Astrocyte (in vitro differentiated cells and primary cell): ENCODE measurements around the gene SAAL1. TPM values are rescaled to one million over a fixed set of nuclear protein-coding genes. Genes with fewer than 3 reads are reported as not detected.
A peak's percentile ranks its signal among the peaks of the same experiment; 100 is the strongest.

Experiments used
- DNase-seq: peaks from one replicate; pipeline ENCODE4 v3.0.0-alpha.2; 2010; ENCODE audit warnings: low read depth
- FAIRE-seq: peaks from 2 replicates; lab custom pipeline; 2011; peaks lifted over from hg19 to GRCh38; lab: Jason Lieb, UNC
- H2AFZ ChIP-seq: 2 replicates; pipeline ENCODE4 v1.6.0; 2012; ENCODE audit warnings: low read depth, low read length, inconsistent platforms
- H3K27ac ChIP-seq: 2 replicates; pipeline ENCODE4 v1.5.1; 2011; ENCODE audit warnings: low read depth, low read length, inconsistent platforms
- H3K27me3 ChIP-seq: 2 replicates; pipeline ENCODE4 v1.6.0; 2011; ENCODE audit warnings: low read length, inconsistent platforms; ENCODE audit not compliant: insufficient read depth
- H3K36me3 ChIP-seq: 2 replicates; pipeline ENCODE4 v1.5.1; 2011; ENCODE audit warnings: low read length, inconsistent platforms; ENCODE audit not compliant: insufficient read depth
- H3K4me1 ChIP-seq: 2 replicates; pipeline ENCODE4 v1.5.1; 2011; ENCODE audit warnings: low read length, inconsistent platforms; ENCODE audit not compliant: insufficient read depth
- H3K4me2 ChIP-seq: 2 replicates; pipeline ENCODE4 v1.6.0; 2012; ENCODE audit warnings: low read length, inconsistent platforms
- H3K4me3 ChIP-seq: 2 replicates; pipeline ENCODE4 v1.5.1; 2011; ENCODE audit warnings: low read depth, mild to moderate bottlenecking, low read length, inconsistent platforms; ENCODE audit not compliant: insufficient read depth
- H3K79me2 ChIP-seq: 2 replicates; pipeline ENCODE4 v1.6.0; 2012; ENCODE audit warnings: mild to moderate bottlenecking, low read length, inconsistent platforms; ENCODE audit not compliant: insufficient read depth
- H3K9ac ChIP-seq: 2 replicates; pipeline ENCODE4 v1.6.0; 2012; ENCODE audit warnings: mild to moderate bottlenecking, low read length, inconsistent platforms
- H3K9me3 ChIP-seq: 2 replicates; pipeline ENCODE4 v1.5.1; 2012; ENCODE audit warnings: low read depth, mild to moderate bottlenecking, low read length, inconsistent platforms; ENCODE audit not compliant: insufficient read depth
- H4K20me1 ChIP-seq: 2 replicates; pipeline ENCODE4 v1.6.0; 2012; ENCODE audit warnings: low read length, inconsistent platforms; ENCODE audit not compliant: insufficient read depth
- H3K27ac Mint-ChIP-seq: one replicate; pipeline ENCODE4 v1.8.0; 2021; ENCODE audit warnings: mild to moderate bottlenecking, mixed read lengths; ENCODE audit not compliant: unreplicated experiment
- H3K27me3 Mint-ChIP-seq: one replicate; pipeline ENCODE4 v1.8.0; 2021; ENCODE audit warnings: low read depth, mixed read lengths; ENCODE audit not compliant: unreplicated experiment
- H3K36me3 Mint-ChIP-seq: one replicate; pipeline ENCODE4 v1.8.0; 2021; ENCODE audit warnings: low read depth, mixed read lengths; ENCODE audit not compliant: unreplicated experiment
- H3K4me1 Mint-ChIP-seq: one replicate; pipeline ENCODE4 v1.8.0; 2021; ENCODE audit warnings: low read depth, mixed read lengths; ENCODE audit not compliant: unreplicated experiment
- H3K4me3 Mint-ChIP-seq: one replicate; pipeline ENCODE4 v1.8.0; 2021; ENCODE audit warnings: mild to moderate bottlenecking, moderate library complexity, mixed read lengths; ENCODE audit not compliant: unreplicated experiment
- H3K9me3 Mint-ChIP-seq: one replicate; pipeline ENCODE4 v1.8.0; 2021; ENCODE audit warnings: mild to moderate bottlenecking, mixed read lengths; ENCODE audit not compliant: unreplicated experiment
- CTCF ChIP-seq: IDR thresholded peaks from 2 replicates; pipeline ENCODE4 v1.5.1; 2011; ENCODE audit warnings: low read depth, mild to moderate bottlenecking, inconsistent platforms, low read length, moderate library complexity; ENCODE audit not compliant: insufficient read depth
- EZH2 ChIP-seq: IDR thresholded peaks from 2 replicates; pipeline ENCODE4 v1.6.1; 2012; ENCODE audit warnings: mild to moderate bottlenecking, low read length, inconsistent platforms; ENCODE audit not compliant: insufficient read depth
- total RNA-seq: library from RNA; stranded (reverse); gene quantifications from 2 replicates; pipeline ENCODE4 v1.2.1, GENCODE V29; 2021

SAAL1 gene
- total RNA-seq, 1 donor from 2014 or later, result 13.1 TPM

GRCh38 chr11:18108254-18108653, 2.4 kb upstream of the SAAL1 start:
- FAIRE-seq, result no peak

GRCh38 chr11:18106688-18107087, 806 bp upstream of the SAAL1 start:
- peak overlapping the region; percentile 87 for H3K4me2 ChIP-seq
- TF ChIP-seq EZH2, result no peak
- TF ChIP-seq CTCF, result no peak

More at GRCh38 chr11:18108254-18108653, 2.4 kb upstream of the SAAL1 start:
- Mint-ChIP-seq H3K4me3 (no peak overlapping the region), H3K4me1 (peaks cover 2% of the 10 kb centered on the region), H3K9me3 (no peaks in the 10 kb centered on the region), H3K36me3 (no peaks in the 10 kb centered on the region), H3K27ac (no peak overlapping the region), H3K27me3 (peaks cover 18% of the 10 kb centered on the region)
- Histone ChIP-seq H2AFZ (no peak overlapping the region), H3K4me2 (no peak overlapping the region), H4K20me1 (no peaks in the 10 kb centered on the region), H3K9me3 (no peaks in the 10 kb centered on the region), H3K4me3 (no peak overlapping the region), H3K4me1 (peaks cover 4% of the 10 kb centered on the region), H3K36me3 (peaks cover 1% of the 10 kb centered on the region), H3K9ac (no peak overlapping the region), H3K27ac (no peak overlapping the region), H3K27me3 (peaks cover 3% of the 10 kb centered on the region), H3K79me2 (peaks cover 26% of the 10 kb centered on the region)
- TF ChIP-seq EZH2 (no peak), CTCF (no peak)
- no peak for DNase-seq

GRCh38 chr11:18105086-18105801, 638 bp downstream of the SAAL1 start:
- Mint-ChIP-seq H3K27me3 (peaks cover 2% of the 10 kb centered on the region), H3K36me3 (peaks cover 2% of the 10 kb centered on the region), H3K27ac (peak overlapping the region; percentile 48), H3K9me3 (no peaks in the 10 kb centered on the region), H3K4me3 (peak overlapping the region; percentile 94), H3K4me1 (peaks cover 2% of the 10 kb centered on the region)
- Histone ChIP-seq H3K27me3 (no peaks in the 10 kb centered on the region), H3K4me1 (peaks cover 4% of the 10 kb centered on the region), H3K9ac (peak overlapping the region; percentile 90), H3K4me2 (peak overlapping the region; percentile 87), H3K79me2 (peaks cover 38% of the 10 kb centered on the region), H3K9me3 (no peaks in the 10 kb centered on the region), H3K27ac (peak overlapping the region; percentile 51), H3K4me3 (peak overlapping the region; percentile 96), H2AFZ (peak overlapping the region; percentile 98), H4K20me1 (no peaks in the 10 kb centered on the region), H3K36me3 (peaks cover 10% of the 10 kb centered on the region)
- TF ChIP-seq CTCF, result no peak
- no peak for TF ChIP-seq EZH2
- FAIRE-seq (no peak), DNase-seq (no peak)

More at GRCh38 chr11:18106688-18107087, 806 bp upstream of the SAAL1 start:
- H3K27ac ChIP-seq, result no peak overlapping the region
- peaks cover 4% of the 10 kb centered on the region for H3K4me1 ChIP-seq
- peaks cover 6% of the 10 kb centered on the region for H3K36me3 ChIP-seq
- Mint-ChIP-seq H3K4me1 (peaks cover 2% of the 10 kb centered on the region), H3K27me3 (peaks cover 7% of the 10 kb centered on the region), H3K4me3 (peak overlapping the region; percentile 37), H3K27ac (no peak overlapping the region), H3K9me3 (no peaks in the 10 kb centered on the region), H3K36me3 (peaks cover 1% of the 10 kb centered on the region)
- no peak overlapping the region for H3K9ac ChIP-seq
- H2AFZ ChIP-seq, result no peak overlapping the region
- no peaks in the 10 kb centered on the region for H4K20me1 ChIP-seq
- peaks cover 31% of the 10 kb centered on the region for H3K79me2 ChIP-seq
- no peaks in the 10 kb centered on the region for H3K27me3 ChIP-seq
- no peaks in the 10 kb centered on the region for H3K9me3 ChIP-seq
- FAIRE-seq (no peak), DNase-seq (peak; percentile 14)
- H3K4me3 ChIP-seq, result no peak overlapping the region
